NT2/D1 (cell line): ENCODE data around the gene GRM7.

Experiments used
- DNase-seq: peaks from one replicate; pipeline ENCODE4 v3.0.0-alpha.2; 2011; ENCODE audit warnings: low read depth, low spot score
- H3K27me3 ChIP-seq: 2 replicates; pipeline ENCODE4 v1.6.0; 2011; ENCODE audit warnings: mild to moderate bottlenecking; ENCODE audit not compliant: insufficient read length, insufficient read depth
- H3K36me3 ChIP-seq: 2 replicates; pipeline ENCODE4 v1.6.1; 2011; ENCODE audit warnings: mild to moderate bottlenecking, low read length, mixed read lengths; ENCODE audit not compliant: insufficient read depth, insufficient read length
- H3K4me1 ChIP-seq: 2 replicates; pipeline ENCODE4 v1.5.1; 2011; ENCODE audit not compliant: insufficient read depth, insufficient read length
- H3K4me3 ChIP-seq: 2 replicates; pipeline ENCODE4 v1.5.1; 2011; ENCODE audit warnings: low read depth; ENCODE audit not compliant: insufficient read length
- H3K9ac ChIP-seq: 2 replicates; pipeline ENCODE4 v1.6.0; 2011; ENCODE audit warnings: low read depth; ENCODE audit not compliant: insufficient read length
- H3K9me3 ChIP-seq: 2 replicates; pipeline ENCODE4 v1.5.1; 2011; ENCODE audit warnings: mild to moderate bottlenecking, low read length; ENCODE audit not compliant: insufficient read depth
- SUZ12 ChIP-seq: IDR thresholded peaks from 2 replicates; pipeline ENCODE4 v1.6.1; 2011; ENCODE audit not compliant: insufficient read length, insufficient read depth; ENCODE audit errors: extremely low read depth
- YY1 ChIP-seq: IDR thresholded peaks from 2 replicates; pipeline ENCODE4 v1.6.1; 2011; ENCODE audit not compliant: insufficient read length, insufficient read depth
- ZNF274 ChIP-seq: IDR thresholded peaks from 2 replicates; pipeline ENCODE4 v1.6.1; 2011; ENCODE audit warnings: mild to moderate bottlenecking, low read depth, low read length

Gene GRM7

GRCh38 chr3:7637694-7638093 lies 776.8 kb downstream of the GRM7 start:
- H3K9ac ChIP-seq: no peak overlapping the region
- DNase-seq: no peak
- TF ChIP-seq ZNF274 (no peak), YY1 (no peak), SUZ12 (no peak)
- H3K4me3 ChIP-seq: no peak overlapping the region
- H3K9me3 ChIP-seq: no peaks in the 10 kb centered on the region
- no peaks in the 10 kb centered on the region for H3K4me1 ChIP-seq
- no peaks in the 10 kb centered on the region for H3K27me3 ChIP-seq
- H3K36me3 ChIP-seq: no peaks in the 10 kb centered on the region

GRCh38 chr3:7638103-7638502 lies 777.2 kb downstream of the GRM7 start:
- TF ChIP-seq SUZ12 (no peak), ZNF274 (no peak), YY1 (no peak)
- H3K27me3 ChIP-seq: no peaks in the 10 kb centered on the region
- no peaks in the 10 kb centered on the region for H3K4me1 ChIP-seq
- no peak overlapping the region for H3K9ac ChIP-seq
- H3K9me3 ChIP-seq: no peaks in the 10 kb centered on the region
- H3K4me3 ChIP-seq: no peak overlapping the region
- DNase-seq: no peak
- no peaks in the 10 kb centered on the region for H3K36me3 ChIP-seq

- no peak for DNase-seq
- H3K9ac ChIP-seq: no peak overlapping the region
- H3K4me3 ChIP-seq: no peak overlapping the region
- no peaks in the 10 kb centered on the region for H3K36me3 ChIP-seq
- H3K4me1 ChIP-seq: no peaks in the 10 kb centered on the region
- no peaks in the 10 kb centered on the region for H3K27me3 ChIP-seq
- TF ChIP-seq ZNF274 (no peak), SUZ12 (no peak), YY1 (no peak)
- H3K9me3 ChIP-seq: no peaks in the 10 kb centered on the region
Measured at GRCh38 chr3:7640787-7641186, 779.9 kb downstream of the GRM7 start.

GRCh38 chr3:7646851-7647250 lies 785.9 kb downstream of the GRM7 start:
- no peak for DNase-seq
- H3K27me3 ChIP-seq: no peaks in the 10 kb centered on the region
- no peaks in the 10 kb centered on the region for H3K9me3 ChIP-seq
- H3K4me1 ChIP-seq: no peaks in the 10 kb centered on the region
- H3K4me3 ChIP-seq: no peak overlapping the region
- TF ChIP-seq YY1 (no peak), SUZ12 (no peak), ZNF274 (no peak)
- H3K36me3 ChIP-seq: no peaks in the 10 kb centered on the region
- no peak overlapping the region for H3K9ac ChIP-seq

GRCh38 chr3:7650466-7650865 lies 789.6 kb downstream of the GRM7 start:
- Histone ChIP-seq H3K36me3 (no peaks in the 10 kb centered on the region), H3K4me3 (no peak overlapping the region), H3K27me3 (no peaks in the 10 kb centered on the region), H3K9ac (no peak overlapping the region), H3K9me3 (no peaks in the 10 kb centered on the region), H3K4me1 (no peaks in the 10 kb centered on the region)
- DNase-seq: no peak
- TF ChIP-seq SUZ12: no peak
- TF ChIP-seq YY1: no peak
- no peak for TF ChIP-seq ZNF274

GRCh38 chr3:7651274-7651673 lies 790.4 kb downstream of the GRM7 start:
- Histone ChIP-seq H3K4me3 (no peak overlapping the region), H3K36me3 (no peaks in the 10 kb centered on the region), H3K27me3 (no peaks in the 10 kb centered on the region), H3K9me3 (no peaks in the 10 kb centered on the region), H3K9ac (no peak overlapping the region), H3K4me1 (no peaks in the 10 kb centered on the region)
- TF ChIP-seq YY1 (no peak), ZNF274 (no peak), SUZ12 (no peak)
- DNase-seq: no peak

GRCh38 chr3:7657214-7658112 lies 796.5 kb downstream of the GRM7 start:
- TF ChIP-seq SUZ12 (no peak), ZNF274 (no peak), YY1 (no peak)
- Histone ChIP-seq H3K27me3 (no peaks in the 10 kb centered on the region), H3K36me3 (no peaks in the 10 kb centered on the region), H3K9me3 (no peaks in the 10 kb centered on the region), H3K4me3 (no peak overlapping the region), H3K4me1 (no peaks in the 10 kb centered on the region), H3K9ac (no peak overlapping the region)
- DNase-seq: no peak
